Measurements from ENCODE around the gene PWWP2B. TPM values are rescaled to one million over a fixed set of nuclear protein-coding genes. Genes with fewer than 3 reads are reported as not detected.
"Not testable (repeated sequence)": the region's sequence is repeated elsewhere in the genome, so short reads cannot be mapped to it uniquely, and the experiment has no call there.

PWWP2B gene
- total RNA-seq, 1 experiment from 2014 or later = 4.2 TPM

DNA sequence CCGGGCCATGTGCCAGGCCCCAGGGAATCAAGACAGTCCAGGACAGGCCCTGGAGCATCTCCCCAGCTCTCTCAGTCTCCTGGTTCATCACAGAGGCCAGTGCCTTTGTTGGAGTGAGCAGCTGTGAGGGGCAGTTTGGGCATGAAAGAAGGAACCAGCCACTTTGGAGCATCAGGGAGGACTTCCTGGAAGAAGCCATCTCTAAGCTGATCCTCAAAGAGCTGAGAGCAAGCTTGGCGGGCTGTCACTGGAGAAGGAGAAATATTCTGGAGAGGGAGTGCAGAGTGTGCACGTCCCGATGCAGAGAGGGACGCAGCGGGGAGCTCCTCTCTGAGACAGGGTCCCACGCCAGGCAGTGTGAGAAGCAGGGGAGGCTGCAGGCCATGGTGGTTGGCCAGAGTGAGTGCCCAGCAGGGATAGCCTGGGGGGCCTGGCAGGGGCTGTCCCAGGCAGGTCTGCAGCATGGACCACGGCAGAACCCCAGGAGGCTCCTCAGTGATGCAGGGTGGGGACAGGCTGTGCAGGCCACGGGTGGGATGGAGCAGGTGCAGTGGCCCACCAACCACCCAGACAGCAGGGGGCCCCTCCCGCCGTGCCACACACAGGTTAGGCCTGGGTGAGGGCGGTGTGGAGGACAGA lies 34.7 kb downstream of the PWWP2B start:
- Histone ChIP-seq H3K9me3 (replicated peaks) (no peaks in the 10 kb centered on the region), H3K4me3 (no peak overlapping the region), H3K4me1 (replicated peaks) (no peaks in the 10 kb centered on the region), H3K27me3 (replicated peaks) (no peaks in the 10 kb centered on the region), H3K36me3 (no peaks in the 10 kb centered on the region), H3K27ac (no peak overlapping the region)
- DNase-seq (ENCODE audit: low read depth in 1 of 2, low spot score in 2 of 2) = no peak

DNA sequence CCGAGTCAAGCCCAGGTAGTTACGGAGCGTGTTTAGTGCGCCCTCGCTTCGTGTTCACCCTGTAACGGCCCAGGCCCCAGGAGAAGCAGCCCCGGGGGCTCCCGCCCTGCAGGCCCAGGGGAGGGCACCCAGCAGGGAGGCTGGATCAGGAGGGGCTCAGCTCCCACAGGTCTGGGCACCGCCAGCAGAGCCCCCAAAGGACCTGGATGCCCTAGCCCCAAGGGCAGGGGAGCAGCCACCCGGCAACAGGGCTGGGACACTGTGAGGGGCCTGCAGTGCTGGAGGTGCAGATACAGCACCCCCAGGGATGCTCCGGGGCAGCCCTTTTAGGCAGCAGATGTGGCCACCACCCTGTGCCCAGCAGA lies 35.2 kb downstream of the PWWP2B start:
- no peaks in the 10 kb centered on the region for H3K9me3 ChIP-seq (replicated peaks)
- H3K27me3 ChIP-seq (replicated peaks) = no peaks in the 10 kb centered on the region
- H3K27ac ChIP-seq = no peak overlapping the region
- no peaks in the 10 kb centered on the region for H3K36me3 ChIP-seq
- H3K4me3 ChIP-seq = no peak overlapping the region
- DNase-seq (ENCODE audit: low read depth in 1 of 2, low spot score in 2 of 2) = no peak
- no peaks in the 10 kb centered on the region for H3K4me1 ChIP-seq (replicated peaks)

DNA sequence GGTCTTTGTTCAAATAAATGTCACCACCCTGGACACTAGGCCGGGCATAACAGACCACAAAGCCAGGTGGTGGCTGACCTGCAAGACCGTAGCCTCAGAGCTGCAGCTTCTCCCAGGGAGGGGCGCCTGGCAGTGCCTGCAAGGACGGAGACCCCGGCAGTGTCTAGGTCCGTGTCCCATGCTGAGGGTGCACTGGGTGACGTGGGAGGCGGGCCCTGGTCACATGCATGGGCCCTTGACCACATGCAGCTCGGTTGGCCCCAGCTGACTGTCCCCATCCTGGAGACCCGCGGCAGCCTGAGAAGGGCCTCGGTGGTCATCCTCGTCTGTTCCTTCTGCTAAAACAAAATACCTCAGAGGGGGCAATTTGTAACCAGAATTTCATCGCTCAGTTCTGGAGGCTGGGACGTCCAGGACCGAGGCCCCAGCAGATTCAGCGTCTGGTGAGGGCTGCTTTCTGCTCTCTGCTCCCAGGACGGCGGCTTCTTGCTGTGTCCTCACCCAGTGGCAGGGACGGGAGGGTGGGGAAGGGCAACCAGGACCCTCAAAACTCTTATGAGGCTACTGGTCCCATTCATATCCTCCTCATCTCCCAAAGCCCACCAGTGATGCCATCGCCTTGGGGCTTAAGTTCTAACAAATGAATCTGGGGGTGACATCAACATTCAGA lies 36.8 kb downstream of the PWWP2B start:
- no peak for DNase-seq (ENCODE audit: low read depth in 1 of 2, low spot score in 2 of 2)
- no peaks in the 10 kb centered on the region for H3K4me1 ChIP-seq (replicated peaks)

DNA sequence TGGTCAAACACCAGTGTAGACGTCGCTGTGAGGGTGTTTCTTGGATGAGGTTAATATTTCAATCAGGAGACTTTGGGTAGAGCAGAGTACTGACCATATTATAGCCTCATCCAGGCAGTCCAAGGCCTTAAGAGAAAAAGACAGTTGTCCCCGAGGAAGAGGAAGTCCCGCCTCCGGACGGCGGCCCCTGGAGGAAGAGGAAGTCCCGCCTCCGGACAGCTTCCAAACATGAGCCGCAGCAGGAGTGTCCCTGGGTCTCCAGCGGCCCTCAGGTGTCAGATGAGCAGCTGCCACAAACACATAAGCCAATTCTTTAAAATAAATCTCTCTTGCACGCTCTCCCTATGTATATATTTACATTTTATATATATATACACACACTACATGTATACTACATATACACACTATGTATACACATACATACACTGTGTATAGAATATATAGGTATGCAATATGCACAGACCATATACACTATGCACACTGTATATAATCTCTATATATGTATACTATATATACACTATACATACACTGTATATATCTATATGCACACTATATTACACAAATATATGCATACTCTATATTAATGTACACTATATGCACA lies 37.5 kb downstream of the PWWP2B start:
- DNase-seq (ENCODE audit: low read depth in 1 of 2, low spot score in 2 of 2) = no peak
- Histone ChIP-seq H3K27ac (no peak overlapping the region), H3K4me3 (no peak overlapping the region), H3K27me3 (replicated peaks) (no peaks in the 10 kb centered on the region), H3K4me1 (replicated peaks) (no peaks in the 10 kb centered on the region), H3K9me3 (replicated peaks) (no peaks in the 10 kb centered on the region), H3K36me3 (no peaks in the 10 kb centered on the region)

More for the DNA sequence above, 36.8 kb downstream of the PWWP2B start:
- no peak overlapping the region for H3K4me3 ChIP-seq
- H3K27ac ChIP-seq = no peak overlapping the region
- H3K36me3 ChIP-seq = no peaks in the 10 kb centered on the region
- no peaks in the 10 kb centered on the region for H3K27me3 ChIP-seq (replicated peaks)
- H3K9me3 ChIP-seq (replicated peaks) = no peaks in the 10 kb centered on the region

DNA sequence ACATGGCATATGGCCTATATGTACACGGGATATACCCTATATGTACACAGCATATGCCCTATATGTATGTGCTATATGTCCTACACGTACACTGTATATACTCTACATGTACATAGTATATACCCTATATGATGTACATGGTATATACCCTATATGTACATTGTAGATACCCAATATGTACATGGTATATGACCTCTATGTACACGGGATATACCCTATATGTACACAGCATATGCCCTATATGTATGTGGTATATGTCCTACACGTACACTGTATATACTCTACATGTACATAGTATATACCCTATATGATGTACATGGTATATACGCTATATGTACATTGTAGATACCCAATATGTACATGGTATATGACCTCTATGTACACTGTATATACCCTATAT lies 38.3 kb downstream of the PWWP2B start:
- DNase-seq (ENCODE audit: low read depth in 1 of 2, low spot score in 2 of 2); H3K9me3 ChIP-seq (replicated peaks); H3K27me3 ChIP-seq (replicated peaks); H3K27ac ChIP-seq; H3K4me3 ChIP-seq; H3K36me3 ChIP-seq; H3K4me1 ChIP-seq (replicated peaks): not testable (repeated sequence)

DNA sequence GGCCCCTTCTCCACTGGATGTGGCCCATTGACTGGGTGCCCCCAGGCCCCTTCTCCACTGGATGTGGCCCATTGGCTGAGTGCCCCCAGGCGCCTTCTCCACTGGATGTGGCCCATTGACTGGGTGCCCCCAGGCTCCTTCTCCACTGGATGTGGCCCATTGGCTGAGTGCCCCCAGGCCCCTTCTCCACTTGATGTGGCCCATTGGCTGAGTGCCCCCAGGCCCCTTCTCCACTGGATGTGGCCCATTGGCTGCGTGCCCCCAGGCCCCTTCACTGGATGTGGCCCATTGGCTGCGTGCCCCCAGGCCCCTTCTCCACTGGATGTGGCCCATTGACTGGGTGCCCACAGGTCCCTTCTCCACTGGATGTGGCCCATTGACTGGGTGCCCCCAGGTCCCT lies 39.1 kb downstream of the PWWP2B start:
- H3K9me3 ChIP-seq (replicated peaks); DNase-seq (ENCODE audit: low read depth in 1 of 2, low spot score in 2 of 2): not testable (repeated sequence)

DNA sequence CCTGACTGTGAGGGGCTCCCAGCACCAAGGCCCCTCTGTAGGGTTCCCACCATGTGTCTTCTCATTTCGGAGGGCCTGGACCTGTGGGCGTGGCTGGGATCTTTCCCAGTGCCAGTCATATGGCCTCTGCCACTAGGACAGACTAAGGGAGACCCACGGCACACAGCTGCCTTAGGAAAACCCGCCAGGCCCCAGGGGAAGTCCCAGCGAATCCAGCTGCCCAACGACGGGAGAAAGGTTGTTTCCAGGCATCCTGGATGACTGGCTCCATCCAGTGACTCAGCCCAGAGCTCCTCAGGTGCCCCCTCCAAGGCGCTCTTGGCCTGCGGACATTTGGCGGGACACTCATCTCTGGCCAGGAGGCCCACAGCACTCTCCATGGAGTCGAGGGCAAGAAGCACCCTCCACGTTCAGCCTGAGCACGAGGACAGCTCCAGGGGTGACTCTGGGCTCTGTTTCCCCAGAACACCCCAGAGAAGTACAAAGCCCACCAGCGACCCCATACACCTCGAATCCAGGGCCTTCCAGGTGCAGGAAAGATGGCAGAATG lies 39.9 kb downstream of the PWWP2B start:
- Histone ChIP-seq H3K4me3 (no peak overlapping the region), H3K27ac (no peak overlapping the region), H3K4me1 (replicated peaks) (no peaks in the 10 kb centered on the region), H3K9me3 (replicated peaks) (no peaks in the 10 kb centered on the region), H3K36me3 (no peaks in the 10 kb centered on the region), H3K27me3 (replicated peaks) (no peaks in the 10 kb centered on the region)
- DNase-seq (ENCODE audit: low read depth in 1 of 2, low spot score in 2 of 2) = no peak

More for the DNA sequence above, 39.1 kb downstream of the PWWP2B start:
- not testable (repeated sequence) for H3K4me3 ChIP-seq; H3K36me3 ChIP-seq; H3K27ac ChIP-seq; H3K27me3 ChIP-seq (replicated peaks); H3K4me1 ChIP-seq (replicated peaks)

DNA sequence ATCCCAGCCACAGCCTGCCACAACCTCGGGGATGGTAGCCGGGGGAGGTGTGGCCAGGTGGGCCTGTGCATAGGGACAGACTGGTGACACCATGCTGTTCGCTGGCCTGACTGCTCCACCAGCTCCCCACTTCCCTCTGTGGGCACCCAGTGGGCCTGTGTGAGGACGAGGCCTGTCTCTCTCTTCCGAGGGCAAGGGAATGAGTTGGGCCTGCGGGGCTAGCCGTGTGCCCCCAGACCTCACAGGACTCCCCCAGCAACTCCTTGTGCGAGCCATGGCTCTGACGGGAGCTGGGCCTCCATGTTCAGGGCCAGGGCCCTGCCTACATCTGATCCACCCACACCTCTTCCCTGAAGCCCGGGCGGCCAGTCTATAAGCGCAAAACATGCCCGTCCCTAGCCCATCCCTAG lies 40.5 kb downstream of the PWWP2B start:
- DNase-seq (ENCODE audit: low read depth in 1 of 2, low spot score in 2 of 2) = no peak
- Histone ChIP-seq H3K27me3 (replicated peaks) (no peaks in the 10 kb centered on the region), H3K4me1 (replicated peaks) (no peaks in the 10 kb centered on the region), H3K9me3 (replicated peaks) (no peaks in the 10 kb centered on the region), H3K36me3 (no peaks in the 10 kb centered on the region), H3K27ac (no peak overlapping the region), H3K4me3 (no peak overlapping the region)

DNA sequence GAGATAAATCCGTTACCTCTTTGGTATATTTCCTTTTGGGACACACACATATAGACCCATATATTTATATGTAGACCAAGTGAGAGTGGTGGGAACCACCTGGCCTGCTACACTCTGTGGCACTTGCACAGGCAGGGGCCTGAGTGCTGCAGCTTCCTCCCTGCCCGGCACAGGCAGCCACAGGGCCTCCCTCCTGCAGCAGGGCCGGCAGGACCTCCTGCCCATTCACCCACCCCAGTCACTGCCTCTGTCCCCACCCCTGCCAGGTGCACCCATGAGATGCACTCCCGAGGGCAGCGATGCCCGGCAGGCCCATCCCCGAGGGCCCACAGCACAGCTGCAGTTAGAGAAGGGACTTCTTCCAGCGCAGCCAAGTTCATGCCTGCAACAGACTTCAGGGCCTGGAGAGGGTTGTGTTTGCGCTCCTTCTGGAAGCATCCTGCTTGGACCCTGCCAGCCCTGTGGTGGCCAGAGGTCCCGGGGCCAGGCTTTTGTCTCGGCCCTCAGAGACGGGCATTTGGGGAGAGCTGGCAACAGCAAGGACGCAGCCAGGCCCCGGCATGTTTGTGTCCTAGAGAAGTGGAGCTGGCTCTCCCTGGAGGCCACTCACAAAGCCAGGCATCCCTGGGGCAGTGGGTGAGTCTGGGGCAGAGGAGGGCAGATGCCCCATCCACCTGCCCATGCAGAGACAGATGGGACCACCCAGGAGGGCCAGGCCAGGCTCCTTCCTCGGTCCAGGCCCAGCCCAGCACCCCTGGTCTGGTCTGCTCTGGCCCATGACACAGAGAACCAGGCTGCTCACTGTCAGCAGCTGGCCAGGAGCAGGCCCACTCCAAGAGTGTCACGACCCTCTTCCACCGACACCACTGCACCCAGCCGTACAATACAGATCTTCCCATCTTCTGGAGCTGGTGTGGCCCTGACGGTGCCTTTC lies 41.4 kb downstream of the PWWP2B start:
- Histone ChIP-seq H3K27ac (no peak overlapping the region), H3K36me3 (no peaks in the 10 kb centered on the region), H3K27me3 (replicated peaks) (no peaks in the 10 kb centered on the region), H3K4me1 (replicated peaks) (no peaks in the 10 kb centered on the region), H3K9me3 (replicated peaks) (no peaks in the 10 kb centered on the region), H3K4me3 (no peak overlapping the region)
- no peak for DNase-seq (ENCODE audit: low read depth in 1 of 2, low spot score in 2 of 2)

DNA sequence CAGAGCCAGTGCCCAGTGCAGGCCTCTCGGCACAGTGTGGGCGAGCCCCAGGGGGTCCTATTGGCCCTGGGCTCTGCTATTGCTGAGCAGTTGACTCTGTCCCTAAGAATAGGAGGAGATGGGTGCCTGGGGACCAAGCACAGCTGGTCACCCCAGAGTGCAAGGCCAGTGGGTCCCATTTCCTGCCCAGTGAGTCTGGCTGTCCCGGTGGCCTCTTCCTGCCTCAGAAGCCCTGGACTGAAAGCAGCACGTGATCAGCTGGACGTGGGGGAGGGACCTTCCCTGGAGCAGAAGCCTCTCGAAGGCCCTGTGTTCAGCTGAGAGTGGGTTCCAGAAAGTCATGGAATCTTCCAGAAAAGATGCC lies 42.0 kb downstream of the PWWP2B start:
- no peak overlapping the region for H3K4me3 ChIP-seq
- H3K27me3 ChIP-seq (replicated peaks) = no peaks in the 10 kb centered on the region
- no peak for DNase-seq (ENCODE audit: low read depth in 1 of 2, low spot score in 2 of 2)
- no peaks in the 10 kb centered on the region for H3K9me3 ChIP-seq (replicated peaks)
- H3K4me1 ChIP-seq (replicated peaks) = no peaks in the 10 kb centered on the region
- H3K27ac ChIP-seq = no peak overlapping the region
- no peaks in the 10 kb centered on the region for H3K36me3 ChIP-seq

DNA sequence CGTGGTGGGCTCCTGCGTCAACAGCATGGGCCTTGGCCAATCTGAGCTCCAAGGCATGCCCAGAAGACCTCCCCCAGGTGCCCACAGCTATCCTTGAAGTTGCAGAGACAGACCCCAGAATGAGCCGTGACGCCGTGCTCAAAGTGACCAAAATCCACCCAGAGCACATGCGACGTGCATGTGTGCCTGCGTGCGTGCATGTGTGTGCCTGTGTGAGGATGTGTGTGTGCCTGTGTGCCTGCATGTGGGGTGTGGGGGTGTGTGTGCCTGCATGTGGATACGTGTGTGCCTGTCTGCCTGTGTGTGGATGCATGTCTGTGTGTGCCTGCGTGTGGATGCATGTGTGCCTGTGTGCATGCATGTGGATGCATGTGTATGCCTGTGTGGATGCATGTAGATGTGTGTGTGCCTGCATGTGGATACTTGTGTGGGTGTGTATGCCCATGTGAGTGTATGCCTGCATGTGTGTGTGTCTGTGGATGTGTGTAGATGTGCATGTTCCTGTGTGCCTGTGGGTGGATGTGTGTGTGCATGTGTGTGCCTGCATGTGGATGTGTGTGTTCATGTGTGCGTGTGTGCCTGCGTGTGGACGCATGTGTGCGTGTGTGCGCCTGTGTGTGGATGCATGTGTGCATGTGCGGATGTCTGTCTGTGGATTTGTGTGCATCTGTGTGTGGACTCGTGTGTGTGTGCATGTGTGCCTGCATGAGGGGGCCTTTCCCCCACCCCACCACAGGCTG lies 42.6 kb downstream of the PWWP2B start:
- H3K27me3 ChIP-seq (replicated peaks) = no peaks in the 10 kb centered on the region
- no peak for DNase-seq (ENCODE audit: low read depth in 1 of 2, low spot score in 2 of 2)
- H3K4me1 ChIP-seq (replicated peaks) = no peaks in the 10 kb centered on the region
- no peaks in the 10 kb centered on the region for H3K9me3 ChIP-seq (replicated peaks)
- H3K27ac ChIP-seq = no peak overlapping the region
- no peak overlapping the region for H3K4me3 ChIP-seq
- no peaks in the 10 kb centered on the region for H3K36me3 ChIP-seq

DNA sequence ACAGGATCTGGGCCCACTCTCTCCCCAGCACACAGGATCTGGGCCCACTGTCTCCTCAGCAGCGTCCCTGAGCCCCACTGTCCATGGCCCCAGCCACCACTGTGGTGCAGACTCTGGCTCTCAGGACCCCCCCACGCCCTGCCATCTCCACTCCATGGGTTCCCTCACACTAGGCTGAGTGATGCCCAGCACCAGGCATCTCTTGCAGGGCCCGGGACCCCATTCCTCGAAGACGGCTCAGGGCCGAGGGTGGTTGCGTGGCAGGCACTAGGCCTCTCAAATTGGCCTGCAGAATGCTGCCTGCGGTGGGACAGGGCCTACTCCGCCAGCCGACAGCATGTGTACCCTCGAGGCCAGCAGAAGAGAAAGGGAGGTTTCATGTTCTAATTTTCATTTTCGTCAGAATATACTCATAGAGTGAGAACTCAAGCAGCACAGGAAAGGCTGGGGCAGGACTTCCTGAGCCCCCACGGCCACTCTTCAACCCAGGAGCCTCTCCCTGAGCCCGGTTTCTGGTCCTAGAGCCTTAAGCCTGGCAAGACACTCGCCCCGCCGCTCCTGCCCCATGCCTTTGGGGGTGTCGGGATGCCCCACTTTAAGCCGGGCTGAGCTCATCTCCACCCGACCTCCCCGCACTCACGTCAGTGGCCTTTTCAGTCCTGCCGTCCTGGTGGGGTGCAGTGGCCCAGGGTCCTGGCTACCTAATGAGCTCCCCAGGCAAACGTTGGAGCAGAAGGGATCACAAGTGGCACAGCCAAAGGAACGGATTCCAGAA lies 44.0 kb downstream of the PWWP2B start:
- Histone ChIP-seq H3K9me3 (replicated peaks) (no peaks in the 10 kb centered on the region), H3K4me1 (replicated peaks) (no peaks in the 10 kb centered on the region), H3K4me3 (no peak overlapping the region), H3K36me3 (no peaks in the 10 kb centered on the region), H3K27me3 (replicated peaks) (no peaks in the 10 kb centered on the region), H3K27ac (no peak overlapping the region)
- DNase-seq (ENCODE audit: low read depth in 1 of 2, low spot score in 2 of 2) = no peak

Data from SJSA1 (cell line).